Measurements from ENCODE around the gene MEGF8. TPM values are rescaled to one million over a fixed set of nuclear protein-coding genes. Genes with fewer than 3 reads are reported as not detected.

The MEGF8 gene
- polyA plus RNA-seq, 1 donor from 2014 or later, result 21.5 TPM

DNA sequence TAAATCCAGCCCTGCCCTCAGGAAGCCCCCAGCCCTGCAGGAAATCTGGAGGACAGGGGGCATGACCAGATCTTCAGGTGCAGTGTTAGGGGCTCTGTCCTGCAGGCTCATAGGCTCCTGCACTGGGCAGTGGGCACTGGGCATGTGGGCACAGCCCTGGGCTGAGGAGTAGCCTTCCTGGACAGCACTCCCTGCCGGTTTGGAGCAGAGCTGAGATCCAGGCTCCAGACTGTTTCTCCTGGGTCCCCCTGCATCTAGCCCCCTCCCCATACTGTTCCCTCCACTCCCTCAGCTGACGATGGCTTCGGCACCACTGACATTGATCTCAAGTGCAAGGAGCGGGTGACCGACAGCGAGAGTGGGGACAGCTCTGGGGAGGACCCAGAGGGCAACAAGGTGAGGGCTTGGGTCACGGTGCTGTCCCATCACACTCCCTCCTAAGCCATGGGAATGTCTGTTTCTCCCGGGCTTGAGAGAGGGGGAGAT lies 35.8 kb upstream of the MEGF8 start:
- no peaks in the 10 kb centered on the region for H3K27me3 ChIP-seq (ENCODE audit: insufficient read depth, low read depth, low read length)
- H4K20me1 ChIP-seq (ENCODE audit: insufficient read depth), result peaks cover 12% of the 10 kb centered on the region
- H3K9ac ChIP-seq (ENCODE audit: low read length), result no peak overlapping the region
- no peaks in the 10 kb centered on the region for H3K9me3 ChIP-seq (ENCODE audit: low read length)
- H3K79me2 ChIP-seq (replicated peaks; ENCODE audit: insufficient read depth, low read length), result peaks cover 18% of the 10 kb centered on the region
- no peak for TF ChIP-seq MXI1 (conservative IDR thresholded peaks at IDR 0.05; ENCODE audit: poor library complexity, severe bottlenecking)
- TF ChIP-seq, protein P1, sequence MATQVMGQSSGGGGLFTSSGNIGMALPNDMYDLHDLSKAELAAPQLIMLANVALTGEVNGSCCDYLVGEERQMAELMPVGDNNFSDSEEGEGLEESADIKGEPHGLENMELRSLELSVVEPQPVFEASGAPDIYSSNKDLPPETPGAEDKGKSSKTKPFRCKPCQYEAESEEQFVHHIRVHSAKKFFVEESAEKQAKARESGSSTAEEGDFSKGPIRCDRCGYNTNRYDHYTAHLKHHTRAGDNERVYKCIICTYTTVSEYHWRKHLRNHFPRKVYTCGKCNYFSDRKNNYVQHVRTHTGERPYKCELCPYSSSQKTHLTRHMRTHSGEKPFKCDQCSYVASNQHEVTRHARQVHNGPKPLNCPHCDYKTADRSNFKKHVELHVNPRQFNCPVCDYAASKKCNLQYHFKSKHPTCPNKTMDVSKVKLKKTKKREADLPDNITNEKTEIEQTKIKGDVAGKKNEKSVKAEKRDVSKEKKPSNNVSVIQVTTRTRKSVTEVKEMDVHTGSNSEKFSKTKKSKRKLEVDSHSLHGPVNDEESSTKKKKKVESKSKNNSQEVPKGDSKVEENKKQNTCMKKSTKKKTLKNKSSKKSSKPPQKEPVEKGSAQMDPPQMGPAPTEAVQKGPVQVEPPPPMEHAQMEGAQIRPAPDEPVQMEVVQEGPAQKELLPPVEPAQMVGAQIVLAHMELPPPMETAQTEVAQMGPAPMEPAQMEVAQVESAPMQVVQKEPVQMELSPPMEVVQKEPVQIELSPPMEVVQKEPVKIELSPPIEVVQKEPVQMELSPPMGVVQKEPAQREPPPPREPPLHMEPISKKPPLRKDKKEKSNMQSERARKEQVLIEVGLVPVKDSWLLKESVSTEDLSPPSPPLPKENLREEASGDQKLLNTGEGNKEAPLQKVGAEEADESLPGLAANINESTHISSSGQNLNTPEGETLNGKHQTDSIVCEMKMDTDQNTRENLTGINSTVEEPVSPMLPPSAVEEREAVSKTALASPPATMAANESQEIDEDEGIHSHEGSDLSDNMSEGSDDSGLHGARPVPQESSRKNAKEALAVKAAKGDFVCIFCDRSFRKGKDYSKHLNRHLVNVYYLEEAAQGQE (IDR thresholded peaks at IDR 0.05; ENCODE audit: borderline replicate concordance), result no peak
- TF ChIP-seq, protein P2, sequence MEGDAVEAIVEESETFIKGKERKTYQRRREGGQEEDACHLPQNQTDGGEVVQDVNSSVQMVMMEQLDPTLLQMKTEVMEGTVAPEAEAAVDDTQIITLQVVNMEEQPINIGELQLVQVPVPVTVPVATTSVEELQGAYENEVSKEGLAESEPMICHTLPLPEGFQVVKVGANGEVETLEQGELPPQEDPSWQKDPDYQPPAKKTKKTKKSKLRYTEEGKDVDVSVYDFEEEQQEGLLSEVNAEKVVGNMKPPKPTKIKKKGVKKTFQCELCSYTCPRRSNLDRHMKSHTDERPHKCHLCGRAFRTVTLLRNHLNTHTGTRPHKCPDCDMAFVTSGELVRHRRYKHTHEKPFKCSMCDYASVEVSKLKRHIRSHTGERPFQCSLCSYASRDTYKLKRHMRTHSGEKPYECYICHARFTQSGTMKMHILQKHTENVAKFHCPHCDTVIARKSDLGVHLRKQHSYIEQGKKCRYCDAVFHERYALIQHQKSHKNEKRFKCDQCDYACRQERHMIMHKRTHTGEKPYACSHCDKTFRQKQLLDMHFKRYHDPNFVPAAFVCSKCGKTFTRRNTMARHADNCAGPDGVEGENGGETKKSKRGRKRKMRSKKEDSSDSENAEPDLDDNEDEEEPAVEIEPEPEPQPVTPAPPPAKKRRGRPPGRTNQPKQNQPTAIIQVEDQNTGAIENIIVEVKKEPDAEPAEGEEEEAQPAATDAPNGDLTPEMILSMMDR (IDR thresholded peaks at IDR 0.05; ENCODE audit: poor library complexity, severe bottlenecking), result no peak
- TF ChIP-seq TAF1 (IDR thresholded peaks at IDR 0.05; ENCODE audit: low read depth), result no peak
- TF ChIP-seq RAD21 (conservative IDR thresholded peaks at IDR 0.05), result no peak
- TF ChIP-seq EZH2 (IDR thresholded peaks at IDR 0.05; ENCODE audit: borderline replicate concordance, insufficient read depth, low read length, poor library complexity, severe bottlenecking), result no peak
- TF ChIP-seq POLR2AphosphoS5 (IDR thresholded peaks at IDR 0.05), result no peak
- TF ChIP-seq SMC3 (conservative IDR thresholded peaks at IDR 0.05; ENCODE audit: poor library complexity), result no peak
- no peak for TF ChIP-seq EP300 (conservative IDR thresholded peaks at IDR 0.05; ENCODE audit: poor library complexity, severe bottlenecking)
- peaks cover 6% of the 10 kb centered on the region for H3K36me3 ChIP-seq (ENCODE audit: insufficient read depth, low read length)
- no peaks in the 10 kb centered on the region for H3F3A ChIP-seq (ENCODE audit: insufficient read depth, low read length, poor library complexity, severe bottlenecking)
- no peak overlapping the region for H2AFZ ChIP-seq (ENCODE audit: low read depth, low read length)
- H3K4me2 ChIP-seq (ENCODE audit: low read length), result no peak overlapping the region
- no peaks in the 10 kb centered on the region for H3K9me2 ChIP-seq (ENCODE audit: insufficient read depth, low read length)
- no peak overlapping the region for H3K4me3 ChIP-seq (ENCODE audit: low read length)
- no peak overlapping the region for H3K27ac ChIP-seq (ENCODE audit: low read length)

DNA sequence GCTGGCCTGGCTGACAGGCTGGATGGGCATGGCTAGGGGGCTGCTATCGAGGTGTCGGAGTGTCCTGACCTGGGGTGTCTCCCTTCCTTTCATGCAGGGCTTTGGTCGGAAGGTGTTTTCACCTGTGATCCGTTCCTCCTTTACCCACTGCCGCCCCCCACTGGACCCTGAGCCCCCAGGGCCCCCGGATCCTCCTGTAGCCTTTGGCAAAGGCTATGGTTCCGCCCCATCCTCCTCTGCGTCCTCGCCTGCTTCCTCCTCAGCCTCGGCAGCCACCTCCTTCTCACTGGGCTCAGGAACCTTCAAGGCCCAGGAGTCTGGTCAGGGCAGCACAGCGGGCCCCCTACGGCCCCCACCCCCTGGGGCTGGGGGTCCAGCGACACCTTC lies 35.3 kb upstream of the MEGF8 start:
- TF ChIP-seq EP300 (conservative IDR thresholded peaks at IDR 0.05; ENCODE audit: poor library complexity, severe bottlenecking) (no peak), RAD21 (conservative IDR thresholded peaks at IDR 0.05) (no peak), MXI1 (conservative IDR thresholded peaks at IDR 0.05; ENCODE audit: poor library complexity, severe bottlenecking) (no peak), SMC3 (conservative IDR thresholded peaks at IDR 0.05; ENCODE audit: poor library complexity) (no peak), TAF1 (IDR thresholded peaks at IDR 0.05; ENCODE audit: low read depth) (no peak), POLR2AphosphoS5 (IDR thresholded peaks at IDR 0.05) (no peak), EZH2 (IDR thresholded peaks at IDR 0.05; ENCODE audit: borderline replicate concordance, insufficient read depth, low read length, poor library complexity, severe bottlenecking) (no peak)
- TF ChIP-seq, protein P2 (IDR thresholded peaks at IDR 0.05; ENCODE audit: poor library complexity, severe bottlenecking), result no peak
- TF ChIP-seq, protein P1 (IDR thresholded peaks at IDR 0.05; ENCODE audit: borderline replicate concordance), result no peak
- Histone ChIP-seq H3K9me2 (ENCODE audit: insufficient read depth, low read length) (no peaks in the 10 kb centered on the region), H3K4me2 (ENCODE audit: low read length) (no peak overlapping the region), H3K27me3 (ENCODE audit: insufficient read depth, low read depth, low read length) (no peaks in the 10 kb centered on the region), H3K9me3 (ENCODE audit: low read length) (no peaks in the 10 kb centered on the region), H3F3A (ENCODE audit: insufficient read depth, low read length, poor library complexity, severe bottlenecking) (no peaks in the 10 kb centered on the region), H3K79me2 (replicated peaks; ENCODE audit: insufficient read depth, low read length) (peaks cover 13% of the 10 kb centered on the region), H3K36me3 (ENCODE audit: insufficient read depth, low read length) (peaks cover 6% of the 10 kb centered on the region), H3K27ac (ENCODE audit: low read length) (no peak overlapping the region), H3K4me3 (ENCODE audit: low read length) (no peak overlapping the region), H2AFZ (ENCODE audit: low read depth, low read length) (no peak overlapping the region), H4K20me1 (ENCODE audit: insufficient read depth) (peaks cover 9% of the 10 kb centered on the region), H3K9ac (ENCODE audit: low read length) (no peak overlapping the region)

Data from neural cell (in vitro differentiated cells).